Osteocyte (in vitro differentiated cells): Measurements from ENCODE around the gene PIK3AP1. TPM values are rescaled to one million over a fixed set of nuclear protein-coding genes. Genes with fewer than 3 reads are reported as not detected.

ENCODE experiments used
- DNase-seq: peaks from one replicate; pipeline ENCODE4 v3.0.0; 2021; ENCODE audit warnings: mixed read lengths; ENCODE audit not compliant: unreplicated experiment; ENCODE audit errors: extremely low spot score
- H3K27ac Mint-ChIP-seq: one replicate; pipeline ENCODE4 v1.8.0; 2021; ENCODE audit warnings: mild to moderate bottlenecking, mixed read lengths; ENCODE audit not compliant: unreplicated experiment
- H3K27me3 Mint-ChIP-seq: one replicate; pipeline ENCODE4 v1.8.0; 2021; ENCODE audit warnings: mixed read lengths; ENCODE audit not compliant: unreplicated experiment
- H3K36me3 Mint-ChIP-seq: one replicate; pipeline ENCODE4 v1.8.0; 2021; ENCODE audit warnings: mixed read lengths; ENCODE audit not compliant: unreplicated experiment
- H3K4me1 Mint-ChIP-seq: one replicate; pipeline ENCODE4 v1.8.0; 2021; ENCODE audit warnings: mixed read lengths; ENCODE audit not compliant: unreplicated experiment
- H3K4me3 Mint-ChIP-seq: one replicate; pipeline ENCODE4 v1.8.0; 2021; ENCODE audit warnings: mild to moderate bottlenecking, moderate library complexity, mixed read lengths; ENCODE audit not compliant: unreplicated experiment
- H3K9me3 Mint-ChIP-seq: one replicate; pipeline ENCODE4 v1.8.0; 2021; ENCODE audit warnings: mixed read lengths; ENCODE audit not compliant: unreplicated experiment
- total RNA-seq: library from RNA; stranded (reverse); gene quantifications from 2 replicates; pipeline ENCODE4 v1.2.1, GENCODE V29; 2021
- TF ChIP-seq, protein P1 (sequence below): fragments of 200-600 bp; sonication (generic); IDR thresholded peaks from 2 replicates; pipeline ENCODE4 v1.5.0; 2021; ENCODE audit warnings: antibody characterized with exemption, mild to moderate bottlenecking, moderate library complexity

Gene PIK3AP1
- total RNA-seq, 1 donor from 2014 or later: 0.19 TPM

DNA sequence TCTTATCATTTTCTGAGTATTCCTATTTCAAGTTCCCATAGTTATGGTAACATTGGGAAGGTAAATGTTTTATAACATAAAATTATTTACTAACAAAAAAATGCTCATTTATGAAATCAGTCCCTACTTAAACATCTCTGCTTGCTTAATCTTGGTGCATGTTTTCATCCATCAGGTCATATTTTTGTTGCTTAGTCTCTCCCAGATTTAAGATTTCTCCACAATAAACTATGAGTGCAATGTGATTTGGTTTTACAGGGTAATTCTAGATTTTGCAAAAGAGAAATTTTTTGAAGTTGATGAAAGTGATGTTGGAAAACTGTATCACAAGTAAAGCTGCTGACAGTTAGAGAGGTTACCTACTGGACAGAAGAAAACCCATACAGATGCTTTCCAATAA lies 28.6 kb downstream of the PIK3AP1 start:
- TF ChIP-seq, protein P1, sequence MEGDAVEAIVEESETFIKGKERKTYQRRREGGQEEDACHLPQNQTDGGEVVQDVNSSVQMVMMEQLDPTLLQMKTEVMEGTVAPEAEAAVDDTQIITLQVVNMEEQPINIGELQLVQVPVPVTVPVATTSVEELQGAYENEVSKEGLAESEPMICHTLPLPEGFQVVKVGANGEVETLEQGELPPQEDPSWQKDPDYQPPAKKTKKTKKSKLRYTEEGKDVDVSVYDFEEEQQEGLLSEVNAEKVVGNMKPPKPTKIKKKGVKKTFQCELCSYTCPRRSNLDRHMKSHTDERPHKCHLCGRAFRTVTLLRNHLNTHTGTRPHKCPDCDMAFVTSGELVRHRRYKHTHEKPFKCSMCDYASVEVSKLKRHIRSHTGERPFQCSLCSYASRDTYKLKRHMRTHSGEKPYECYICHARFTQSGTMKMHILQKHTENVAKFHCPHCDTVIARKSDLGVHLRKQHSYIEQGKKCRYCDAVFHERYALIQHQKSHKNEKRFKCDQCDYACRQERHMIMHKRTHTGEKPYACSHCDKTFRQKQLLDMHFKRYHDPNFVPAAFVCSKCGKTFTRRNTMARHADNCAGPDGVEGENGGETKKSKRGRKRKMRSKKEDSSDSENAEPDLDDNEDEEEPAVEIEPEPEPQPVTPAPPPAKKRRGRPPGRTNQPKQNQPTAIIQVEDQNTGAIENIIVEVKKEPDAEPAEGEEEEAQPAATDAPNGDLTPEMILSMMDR: no peak
- Mint-ChIP-seq H3K36me3 (no peaks in the 10 kb centered on the region), H3K4me3 (no peak overlapping the region), H3K4me1 (peaks cover 2% of the 10 kb centered on the region), H3K27ac (no peak overlapping the region), H3K27me3 (peaks cover 5% of the 10 kb centered on the region), H3K9me3 (no peaks in the 10 kb centered on the region)
- no peak for DNase-seq

DNA sequence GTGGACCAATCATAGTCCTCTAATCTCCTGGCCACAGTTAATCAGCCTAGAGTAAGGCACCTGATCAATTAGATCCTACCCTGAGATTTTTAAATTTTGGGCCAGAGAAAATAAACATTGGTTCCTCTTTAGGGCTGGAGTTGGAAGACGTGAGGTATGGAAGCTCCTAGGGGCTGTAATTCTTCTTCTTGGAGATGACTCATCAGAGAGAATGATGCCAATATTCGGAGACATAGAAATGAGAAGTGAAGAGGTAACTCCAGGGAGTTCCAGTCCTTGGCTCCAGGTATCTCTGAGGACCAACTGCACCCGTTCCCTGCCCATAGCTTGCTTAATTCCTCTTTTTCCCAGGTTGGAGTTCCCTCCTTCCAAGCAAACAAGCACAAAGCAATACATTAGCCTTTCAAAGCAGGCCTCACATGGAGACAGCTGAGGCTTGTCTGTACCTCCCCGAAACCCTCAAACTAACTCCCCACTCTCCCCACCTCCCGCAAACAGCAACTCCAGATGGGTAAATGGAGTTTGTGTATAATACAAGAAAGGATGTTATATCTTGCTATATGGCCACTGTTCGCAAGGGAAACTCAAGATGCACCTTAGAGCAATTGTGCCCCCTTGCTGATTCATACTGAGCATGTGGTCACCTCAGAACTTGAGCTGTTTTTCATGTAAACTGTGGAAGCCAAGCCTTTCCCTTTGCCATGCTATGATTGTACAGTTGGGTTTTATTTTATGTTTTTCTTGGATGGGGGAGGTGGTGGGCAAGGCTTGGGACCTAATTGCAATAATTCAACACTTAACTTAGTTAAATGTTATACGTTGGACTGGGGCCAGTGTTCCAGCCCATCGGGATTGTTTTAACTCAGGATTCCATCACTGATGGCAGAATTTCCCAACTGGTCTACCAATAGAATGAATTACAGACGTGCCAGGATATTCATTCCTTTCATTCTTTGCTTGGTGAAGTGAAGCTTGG lies 29.3 kb downstream of the PIK3AP1 start:
- no peaks in the 10 kb centered on the region for H3K9me3 Mint-ChIP-seq
- H3K27me3 Mint-ChIP-seq: peaks cover 5% of the 10 kb centered on the region
- H3K4me1 Mint-ChIP-seq: peaks cover 2% of the 10 kb centered on the region
- H3K36me3 Mint-ChIP-seq: no peaks in the 10 kb centered on the region
- no peak overlapping the region for H3K4me3 Mint-ChIP-seq
- TF ChIP-seq, protein P1: no peak
- no peak for DNase-seq
- H3K27ac Mint-ChIP-seq: no peak overlapping the region

DNA sequence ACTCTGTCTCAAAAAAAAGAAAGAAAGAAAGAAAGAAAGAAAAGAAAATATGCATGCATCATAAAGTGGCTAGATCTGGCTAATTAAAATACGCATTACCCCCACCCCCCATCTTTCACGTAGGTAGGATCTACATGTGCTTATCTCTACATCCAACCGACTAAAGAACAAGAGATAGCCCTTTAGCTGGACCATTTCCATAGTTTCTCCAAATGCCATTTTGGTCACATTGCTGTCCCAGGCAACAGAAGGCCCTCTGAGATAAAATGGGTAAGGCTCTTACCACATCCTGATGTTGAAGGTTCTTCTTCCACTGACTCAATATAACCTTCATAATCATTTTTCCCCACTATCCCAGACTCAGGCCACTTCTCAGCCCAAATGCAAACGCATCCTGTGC lies 31.5 kb downstream of the PIK3AP1 start:
- Mint-ChIP-seq H3K9me3 (no peaks in the 10 kb centered on the region), H3K4me1 (peaks cover 2% of the 10 kb centered on the region), H3K27me3 (no peaks in the 10 kb centered on the region), H3K36me3 (no peaks in the 10 kb centered on the region), H3K4me3 (no peak overlapping the region), H3K27ac (no peak overlapping the region)
- TF ChIP-seq, protein P1: no peak
- DNase-seq: no peak

DNA sequence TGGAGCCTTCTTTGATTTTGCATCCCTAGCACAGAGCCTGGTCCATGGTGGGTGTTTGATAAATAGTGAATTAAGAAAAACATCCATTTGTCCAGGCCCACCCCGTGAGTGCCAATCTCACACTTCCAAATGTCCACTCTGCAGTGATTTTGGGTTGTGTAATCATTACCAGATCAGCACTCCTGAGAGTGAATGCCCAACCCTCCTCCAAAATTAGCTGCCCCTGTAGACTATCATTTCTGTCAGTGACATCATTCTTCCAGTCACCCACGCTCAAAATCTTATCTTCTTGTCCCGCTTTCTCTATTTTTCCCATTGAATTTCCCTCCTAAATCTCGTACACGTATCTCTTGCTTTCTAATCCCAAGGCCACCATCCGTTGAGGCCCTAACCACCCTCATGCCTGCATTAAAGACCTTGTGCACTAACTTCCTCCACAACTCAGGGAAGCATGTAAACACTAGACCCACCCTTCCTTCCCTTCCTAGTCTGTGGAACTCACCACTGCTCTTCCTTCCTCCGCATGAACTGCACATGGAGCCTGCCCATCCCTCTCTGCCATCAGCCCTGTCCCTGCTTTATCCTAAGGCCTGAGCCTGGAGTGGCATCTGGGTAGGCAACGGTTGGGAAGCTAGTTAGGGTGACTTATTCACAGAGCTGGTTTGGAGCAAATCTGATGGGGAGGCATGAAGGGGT lies 32.8 kb downstream of the PIK3AP1 start:
- Mint-ChIP-seq H3K9me3 (no peaks in the 10 kb centered on the region), H3K36me3 (no peaks in the 10 kb centered on the region)

More for the DNA sequence above, 32.8 kb downstream of the PIK3AP1 start:
- Mint-ChIP-seq H3K4me1 (peaks cover 2% of the 10 kb centered on the region), H3K27ac (no peak overlapping the region), H3K27me3 (peaks cover 1% of the 10 kb centered on the region), H3K4me3 (no peak overlapping the region)
- TF ChIP-seq, protein P1: no peak
- no peak for DNase-seq
